Measurements from ENCODE around the gene RAG2.
A peak's percentile ranks its signal among the peaks of the same experiment; 100 is the strongest.

RAG2 gene

GRCh38 chr11:36609383-36609782 is 11.3 kb upstream of the RAG2 start:
- Histone ChIP-seq H3K4me3 (ENCODE audit: low read depth, low read length, poor library complexity, severe bottlenecking) (no peak overlapping the region), H3K4me1 (ENCODE audit: insufficient read depth, low read length, severe bottlenecking) (peaks cover 73% of the 10 kb centered on the region), H3K36me3 (ENCODE audit: insufficient read depth, low read length) (no peaks in the 10 kb centered on the region), H3K27ac (ENCODE audit: low read depth, low read length, poor library complexity, severe bottlenecking) (peak overlapping the region; percentile 48), H3F3A (ENCODE audit: insufficient read depth, low read length) (no peaks in the 10 kb centered on the region), H2AFZ (ENCODE audit: low read length) (no peak overlapping the region), H4K20me1 (ENCODE audit: insufficient read depth, low read length) (no peaks in the 10 kb centered on the region), H3K9ac (ENCODE audit: low read length) (no peak overlapping the region), H3K27me3 (ENCODE audit: insufficient read depth, low read length) (no peaks in the 10 kb centered on the region), H3K9me3 (ENCODE audit: low read length) (no peaks in the 10 kb centered on the region), H3K4me2 (ENCODE audit: low read length) (no peak overlapping the region), H3K9me2 (ENCODE audit: low read depth, low read length) (no peaks in the 10 kb centered on the region), H3K79me2 (ENCODE audit: insufficient read depth, low read length) (no peaks in the 10 kb centered on the region)
- TF ChIP-seq CTCF (IDR thresholded peaks at IDR 0.05; ENCODE audit: low read length) (no peak), EZH2 (IDR thresholded peaks at IDR 0.05; ENCODE audit: borderline replicate concordance, low read length) (no peak)

GRCh38 chr11:36608491-36609199 is 10.6 kb upstream of the RAG2 start:
- Histone ChIP-seq H3K4me1 (ENCODE audit: insufficient read depth, low read length, severe bottlenecking) (peaks cover 81% of the 10 kb centered on the region), H3F3A (ENCODE audit: insufficient read depth, low read length) (no peaks in the 10 kb centered on the region), H2AFZ (ENCODE audit: low read length) (no peak overlapping the region), H3K4me2 (ENCODE audit: low read length) (no peak overlapping the region), H3K9me2 (ENCODE audit: low read depth, low read length) (no peaks in the 10 kb centered on the region), H3K79me2 (ENCODE audit: insufficient read depth, low read length) (no peaks in the 10 kb centered on the region), H3K27ac (ENCODE audit: low read depth, low read length, poor library complexity, severe bottlenecking) (peak overlapping the region; percentile 48), H3K4me3 (ENCODE audit: low read depth, low read length, poor library complexity, severe bottlenecking) (no peak overlapping the region), H4K20me1 (ENCODE audit: insufficient read depth, low read length) (no peaks in the 10 kb centered on the region), H3K9me3 (ENCODE audit: low read length) (no peaks in the 10 kb centered on the region), H3K36me3 (ENCODE audit: insufficient read depth, low read length) (no peaks in the 10 kb centered on the region), H3K27me3 (ENCODE audit: insufficient read depth, low read length) (no peaks in the 10 kb centered on the region), H3K9ac (ENCODE audit: low read length) (no peak overlapping the region)
- TF ChIP-seq EZH2 (IDR thresholded peaks at IDR 0.05; ENCODE audit: borderline replicate concordance, low read length) (no peak), CTCF (IDR thresholded peaks at IDR 0.05; ENCODE audit: low read length) (no peak)

- no peak overlapping the region; the same call in 1 of the 2 replicates for H3K4me2 ChIP-seq (ENCODE audit: low read length)
- H3K4me1 ChIP-seq (ENCODE audit: insufficient read depth, low read length, severe bottlenecking), result peaks cover 86% of the 10 kb centered on the region
- peak overlapping the region; percentile 38; the same call in 1 of the 2 replicates for H3K9ac ChIP-seq (ENCODE audit: low read length)
Measured at GRCh38 chr11:36605221-36606216, 7.5 kb upstream of the RAG2 start.

More at GRCh38 chr11:36605221-36606216, 7.5 kb upstream of the RAG2 start:
- H3K36me3 ChIP-seq (ENCODE audit: insufficient read depth, low read length), result no peaks in the 10 kb centered on the region
- no peaks in the 10 kb centered on the region for H3K9me2 ChIP-seq (ENCODE audit: low read depth, low read length)
- H3F3A ChIP-seq (ENCODE audit: insufficient read depth, low read length), result no peaks in the 10 kb centered on the region
- no peaks in the 10 kb centered on the region for H4K20me1 ChIP-seq (ENCODE audit: insufficient read depth, low read length)
- H2AFZ ChIP-seq (ENCODE audit: low read length), result no peak overlapping the region
- H3K27me3 ChIP-seq (ENCODE audit: insufficient read depth, low read length), result no peaks in the 10 kb centered on the region
- no peaks in the 10 kb centered on the region for H3K9me3 ChIP-seq (ENCODE audit: low read length)
- H3K79me2 ChIP-seq (ENCODE audit: insufficient read depth, low read length), result no peaks in the 10 kb centered on the region
- TF ChIP-seq EZH2 (IDR thresholded peaks at IDR 0.05; ENCODE audit: borderline replicate concordance, low read length), result no peak
- no peak for TF ChIP-seq CTCF (IDR thresholded peaks at IDR 0.05; ENCODE audit: low read length)
- peak overlapping the region; percentile 88 for H3K27ac ChIP-seq (ENCODE audit: low read depth, low read length, poor library complexity, severe bottlenecking)
- H3K4me3 ChIP-seq (ENCODE audit: low read depth, low read length, poor library complexity, severe bottlenecking), result no peak overlapping the region
